Aorta (tissue), 5 donors: ENCODE data around the gene RACGAP1. TPM values are rescaled to one million over a fixed set of nuclear protein-coding genes. Genes with fewer than 3 reads are reported as not detected.

Source experiments
- ATAC-seq: fragments of 200-7000 bp; cut with Tn5 transposase; one replicate; pipeline ENCODE4 v1.9.1; 2022; ENCODE audit warnings: moderate library complexity; ENCODE audit not compliant: low FRiP score
- DNase-seq, 2 donors: peaks; one replicate each; pipeline ENCODE4 v3.0.0-alpha.2; 2020
- H3K27ac ChIP-seq, 2 donors: one replicate each; pipeline ENCODE4 v1.5.1; 2013; ENCODE audit warnings: low read length in 2 of 2, mild to moderate bottlenecking in 2 of 2, moderate library complexity in 2 of 2, control low read depth in 1 of 2, inconsistent platforms in 1 of 2, low read depth in 1 of 2
- H3K27me3 ChIP-seq, 2 donors: one replicate each; pipeline ENCODE4 v1.6.1; 2013; ENCODE audit warnings: control low read depth in 1 of 2, low read length in 1 of 2, mild to moderate bottlenecking in 1 of 2, moderate library complexity in 1 of 2; ENCODE audit not compliant: insufficient read depth in 2 of 2, control insufficient read depth in 1 of 2
- H3K36me3 ChIP-seq, 2 donors: one replicate each; pipeline ENCODE4 v1.6.1; 2013; ENCODE audit warnings: control low read depth in 1 of 2, low read length in 1 of 2, mild to moderate bottlenecking in 1 of 2; ENCODE audit not compliant: insufficient read depth in 2 of 2, control insufficient read depth in 1 of 2
- H3K4me1 ChIP-seq, 2 donors: one replicate each; pipeline ENCODE4 v1.6.1; 2013; ENCODE audit warnings: low read length in 2 of 2, control low read depth in 1 of 2, mild to moderate bottlenecking in 1 of 2, moderate library complexity in 1 of 2; ENCODE audit not compliant: insufficient read depth in 2 of 2, control insufficient read depth in 1 of 2
- H3K4me3 ChIP-seq, 2 donors: one replicate each; pipeline ENCODE4 v1.5.1; 2013; ENCODE audit warnings: low read length in 2 of 2, control low read depth in 1 of 2, mild to moderate bottlenecking in 1 of 2
- H3K9me3 ChIP-seq: one replicate; pipeline ENCODE4 v1.6.1; 2013; ENCODE audit warnings: mild to moderate bottlenecking, low read length; ENCODE audit not compliant: control insufficient read depth
- WGBS, 2 donors: extraction: QIAGEN DNeasy Blood & Tissue Kit; methylation state at CpG; one replicate each; pipeline ENCODE4 v1.1.7; 2013; 5-methylcytosine and 5-hydroxymethylcytosine counted together
- intact Hi-C, 2 donors: fragments of 100-400 bp; cut with DNase I; formaldehyde crosslinking; loops; one replicate each; pipeline versions ENCODE4 v1.14.2 to v1.15.0; 2022
- polyA plus RNA-seq, 2 donors: library from polyadenylated mRNA; stranded (reverse); fragments of 200-250 nt; gene quantifications; one replicate each; pipeline ENCODE4 v1.2.3, GENCODE V29; 2013
- total RNA-seq, 2 donors: library from RNA; stranded (reverse); fragmentation: NEBNext Ultra II Directional; extraction: Animal tissue kit (Norgen Biotek cat#: 25700); gene quantifications; one replicate each; pipeline ENCODE4 v1.2.1, GENCODE V29; 2021
- donor health status: healthy with polysubstance abuse.
- donor health status: Bipolar disorder and iron deficiency.
- donor health status: DM: no; HTN: no; CAD: no.
- donor health status: DM: no; HTN: no; CAD: no.
- donor health status: DM: yes; HTN: yes; CAD: no.

The RACGAP1 gene
- total and polyA plus RNA-seq, 4 donors = 4.6 to 10.1 (median 8.0) TPM

GRCh38 chr12:50016501-50017475, 8.5 kb downstream of the RACGAP1 start:
- peak in 1 of 2 donors; percentile 80 for DNase-seq
- 47 to 51% methylated on average over 10 of the region's 10 CpGs for WGBS, 2 donors
- no peaks in the 10 kb centered on the region for H3K27me3 ChIP-seq
- no peaks in the 10 kb centered on the region for H3K9me3 ChIP-seq
- no peaks in the 10 kb centered on the region for H3K4me1 ChIP-seq
- peaks cover 0 to 2% of the 10 kb centered on the region in 2 donors for H3K36me3 ChIP-seq
- peak; percentile 84 for ATAC-seq
- no peak overlapping the region for H3K27ac ChIP-seq
- intact Hi-C loops = no loop called here
- no peak overlapping the region for H3K4me3 ChIP-seq

GRCh38 chr12:50014342-50014741, 11.0 kb downstream of the RACGAP1 start:
- Histone ChIP-seq H3K4me3 (no peak overlapping the region), H3K27me3 (no peaks in the 10 kb centered on the region), H3K4me1 (no peaks in the 10 kb centered on the region), H3K27ac (no peak overlapping the region), H3K9me3 (no peaks in the 10 kb centered on the region), H3K36me3 (peaks cover 0 to 2% of the 10 kb centered on the region in 2 donors)
- intact Hi-C loops = no loop called here
- 98% methylated on average over 3 of the region's 3 CpGs for WGBS, 2 donors
- no peak for ATAC-seq
- DNase-seq = no peak

GRCh38 chr12:50013361-50014147, 11.7 kb downstream of the RACGAP1 start:
- no peak for ATAC-seq
- Histone ChIP-seq H3K4me1 (no peaks in the 10 kb centered on the region), H3K27me3 (no peaks in the 10 kb centered on the region), H3K4me3 (no peak overlapping the region), H3K36me3 (peaks cover 0 to 2% of the 10 kb centered on the region in 2 donors), H3K9me3 (no peaks in the 10 kb centered on the region), H3K27ac (no peak overlapping the region)
- DNase-seq = no peak
- intact Hi-C loops = no loop called here
- 91% methylated on average over 2 of the region's 2 CpGs for WGBS, 2 donors

GRCh38 chr12:50006754-50007442, 18.4 kb downstream of the RACGAP1 start:
- no peaks in the 10 kb centered on the region for H3K4me1 ChIP-seq
- H3K27ac ChIP-seq = no peak overlapping the region
- DNase-seq (no peak), ATAC-seq (no peak)
- no peak overlapping the region for H3K4me3 ChIP-seq
- H3K27me3 ChIP-seq = no peaks in the 10 kb centered on the region
- WGBS, 2 donors = 94 to 100% methylated on average over 1 of the region's 1 CpG
- no peaks in the 10 kb centered on the region for H3K9me3 ChIP-seq
- H3K36me3 ChIP-seq = no peaks in the 10 kb centered on the region
- intact Hi-C loops = no loop called here

- no peaks in the 10 kb centered on the region for H3K36me3 ChIP-seq
- intact Hi-C loops = no loop called here
- 93 to 97% methylated on average over 7 of the region's 7 CpGs for WGBS, 2 donors
- no peaks in the 10 kb centered on the region for H3K4me1 ChIP-seq
- H3K9me3 ChIP-seq = no peaks in the 10 kb centered on the region
- H3K27me3 ChIP-seq = no peaks in the 10 kb centered on the region
- DNase-seq (no peak), ATAC-seq (no peak)
- no peak overlapping the region for H3K4me3 ChIP-seq
- H3K27ac ChIP-seq = no peak overlapping the region
These were observed 19.0 kb downstream of the RACGAP1 start for GRCh38 chr12:50006280-50006679.

- no peaks in the 10 kb centered on the region for H3K9me3 ChIP-seq
- no peak for DNase-seq
- H3K27ac ChIP-seq = no peak overlapping the region
- 86 to 88% methylated on average over 3 of the region's 3 CpGs for WGBS, 2 donors
- intact Hi-C loops = no loop called here
- ATAC-seq = no peak
- no peak overlapping the region for H3K4me3 ChIP-seq
- H3K36me3 ChIP-seq = no peaks in the 10 kb centered on the region
- no peaks in the 10 kb centered on the region for H3K27me3 ChIP-seq
- H3K4me1 ChIP-seq = no peaks in the 10 kb centered on the region
These were observed 20.1 kb downstream of the RACGAP1 start for GRCh38 chr12:50005175-50005574.

- no peaks in the 10 kb centered on the region for H3K27me3 ChIP-seq
- no peaks in the 10 kb centered on the region for H3K4me1 ChIP-seq
- intact Hi-C loops = no loop called here
- DNase-seq (no peak), ATAC-seq (no peak)
- no peak overlapping the region for H3K27ac ChIP-seq
- H3K4me3 ChIP-seq = no peak overlapping the region
- H3K36me3 ChIP-seq = no peaks in the 10 kb centered on the region
- no peaks in the 10 kb centered on the region for H3K9me3 ChIP-seq
These were observed 20.6 kb downstream of the RACGAP1 start for GRCh38 chr12:50004696-50005095.

GRCh38 chr12:50003595-50003994, 21.7 kb downstream of the RACGAP1 start:
- intact Hi-C loops = no loop called here
- H3K4me3 ChIP-seq = no peak overlapping the region
- H3K27ac ChIP-seq = no peak overlapping the region
- no peak for DNase-seq
- no peaks in the 10 kb centered on the region for H3K27me3 ChIP-seq
- H3K36me3 ChIP-seq = no peaks in the 10 kb centered on the region
- H3K9me3 ChIP-seq = no peaks in the 10 kb centered on the region
- WGBS, 2 donors = 46 to 51% methylated on average over 2 of the region's 2 CpGs
- no peaks in the 10 kb centered on the region for H3K4me1 ChIP-seq
- ATAC-seq = no peak
